Keratinocyte (primary cell): ENCODE data around the gene B3GNT2.

Experiments used
- EZH2 ChIP-seq: IDR thresholded peaks from one replicate; pipeline ENCODE4 v1.6.1; 2012; ENCODE audit warnings: inconsistent platforms, mild to moderate bottlenecking, low read length, moderate library complexity
- TF ChIP-seq, protein P1 (sequence below), 3 experiments: IDR thresholded peaks in 1 of 3; conservative IDR thresholded peaks in 1 of 3; optimal IDR thresholded peaks in 1 of 3; 2 replicates in 2 of 3; 3 replicates in 1 of 3; pipeline versions ENCODE3 to v1.5.1; 2011; ENCODE audit warnings: low read length in 3 of 3, mild to moderate bottlenecking in 3 of 3, moderate library complexity in 2 of 3, control low read depth in 1 of 3, inconsistent platforms in 1 of 3; ENCODE audit not compliant: insufficient read depth in 2 of 3; ENCODE audit errors: extremely low read depth in 1 of 3

DNA sequence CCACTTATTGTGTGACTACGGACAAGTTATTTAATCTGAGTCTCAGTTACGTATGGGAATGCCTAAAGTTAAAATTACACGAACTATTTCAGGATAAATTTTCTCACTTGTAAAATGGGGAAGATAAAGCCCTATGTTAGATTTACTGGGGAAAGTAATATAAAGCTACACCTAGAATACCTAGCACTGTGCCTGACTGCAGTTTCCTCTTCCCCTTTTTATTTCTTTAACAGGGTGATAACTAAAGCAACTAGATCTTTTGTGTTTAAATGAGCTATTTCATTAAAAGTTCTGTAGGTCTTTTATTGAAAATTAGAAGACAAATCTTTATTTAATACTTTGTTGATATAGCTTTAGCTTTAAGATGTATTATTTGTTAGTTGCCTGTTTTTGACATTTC, 5.0 kb downstream of the B3GNT2 start:
- TF ChIP-seq, protein P1, sequence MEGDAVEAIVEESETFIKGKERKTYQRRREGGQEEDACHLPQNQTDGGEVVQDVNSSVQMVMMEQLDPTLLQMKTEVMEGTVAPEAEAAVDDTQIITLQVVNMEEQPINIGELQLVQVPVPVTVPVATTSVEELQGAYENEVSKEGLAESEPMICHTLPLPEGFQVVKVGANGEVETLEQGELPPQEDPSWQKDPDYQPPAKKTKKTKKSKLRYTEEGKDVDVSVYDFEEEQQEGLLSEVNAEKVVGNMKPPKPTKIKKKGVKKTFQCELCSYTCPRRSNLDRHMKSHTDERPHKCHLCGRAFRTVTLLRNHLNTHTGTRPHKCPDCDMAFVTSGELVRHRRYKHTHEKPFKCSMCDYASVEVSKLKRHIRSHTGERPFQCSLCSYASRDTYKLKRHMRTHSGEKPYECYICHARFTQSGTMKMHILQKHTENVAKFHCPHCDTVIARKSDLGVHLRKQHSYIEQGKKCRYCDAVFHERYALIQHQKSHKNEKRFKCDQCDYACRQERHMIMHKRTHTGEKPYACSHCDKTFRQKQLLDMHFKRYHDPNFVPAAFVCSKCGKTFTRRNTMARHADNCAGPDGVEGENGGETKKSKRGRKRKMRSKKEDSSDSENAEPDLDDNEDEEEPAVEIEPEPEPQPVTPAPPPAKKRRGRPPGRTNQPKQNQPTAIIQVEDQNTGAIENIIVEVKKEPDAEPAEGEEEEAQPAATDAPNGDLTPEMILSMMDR (optimal IDR thresholded peaks at IDR 0.05 in 1 of 3, IDR thresholded peaks at IDR 0.05 in 1 of 3, conservative IDR thresholded peaks at IDR 0.05 in 1 of 3; ENCODE audit: extremely low read depth in 1 of 3, insufficient read depth in 2 of 3, low read length in 3 of 3), result no peak
- no peak for TF ChIP-seq EZH2
